ENCODE data around the gene ZNF444. TPM values are rescaled to one million over a fixed set of nuclear protein-coding genes. Genes with fewer than 3 reads are reported as not detected.
A peak's percentile ranks its signal among the peaks of the same experiment; 100 is the strongest.

Gene ZNF444
- total RNA-seq, 1 donor from 2014 or later = 38.7 TPM

- Histone ChIP-seq H3K27me3 (ENCODE audit: low read depth) (no peaks in the 10 kb centered on the region), H3K36me3 (peaks cover 2% of the 10 kb centered on the region), H3K4me1 (peaks cover 84% of the 10 kb centered on the region), H3K9me3 (no peaks in the 10 kb centered on the region), H3K27ac (no peak overlapping the region), H3K4me3 (no peak overlapping the region)
- DNase-seq = peak; percentile 39
- intact Hi-C loops (cut with DNase I) = no loop called here
- ATAC-seq = no peak
- TF ChIP-seq CTCF (IDR thresholded peaks at IDR 0.05) = no peak
Observed at GRCh38 chr19:56113074-56113632, 27.9 kb upstream of the ZNF444 start.

GRCh38 chr19:56114051-56114777, 26.9 kb upstream of the ZNF444 start:
- no peak for ATAC-seq
- H3K27ac ChIP-seq = peak overlapping the region; percentile 25
- no peaks in the 10 kb centered on the region for H3K27me3 ChIP-seq (ENCODE audit: low read depth)
- no peaks in the 10 kb centered on the region for H3K9me3 ChIP-seq
- peak; percentile 45 for DNase-seq
- intact Hi-C loops (cut with DNase I) = no loop called here
- no peak overlapping the region for H3K4me3 ChIP-seq
- H3K36me3 ChIP-seq = peaks cover 3% of the 10 kb centered on the region
- H3K4me1 ChIP-seq = peaks cover 85% of the 10 kb centered on the region
- no peak for TF ChIP-seq CTCF (IDR thresholded peaks at IDR 0.05)

- Histone ChIP-seq H3K4me1 (peaks cover 85% of the 10 kb centered on the region), H3K4me3 (no peak overlapping the region), H3K36me3 (peaks cover 3% of the 10 kb centered on the region), H3K27me3 (ENCODE audit: low read depth) (no peaks in the 10 kb centered on the region), H3K9me3 (no peaks in the 10 kb centered on the region), H3K27ac (peak overlapping the region; percentile 25)
- no peak for TF ChIP-seq CTCF (IDR thresholded peaks at IDR 0.05)
- intact Hi-C loops (cut with DNase I) = no loop called here
- ATAC-seq (no peak), DNase-seq (peak; percentile 35)
Observed at GRCh38 chr19:56114778-56115110, 26.3 kb upstream of the ZNF444 start.

- peak; percentile 30 for DNase-seq
- Histone ChIP-seq H3K4me3 (no peak overlapping the region), H3K4me1 (peaks cover 83% of the 10 kb centered on the region), H3K27me3 (ENCODE audit: low read depth) (no peaks in the 10 kb centered on the region), H3K27ac (no peak overlapping the region), H3K9me3 (no peaks in the 10 kb centered on the region), H3K36me3 (peaks cover 3% of the 10 kb centered on the region)
- ATAC-seq = no peak
- intact Hi-C loops (cut with DNase I) = no loop called here
- TF ChIP-seq CTCF (IDR thresholded peaks at IDR 0.05) = no peak
Observed at GRCh38 chr19:56115490-56115889, 25.6 kb upstream of the ZNF444 start.

- DNase-seq = peak; percentile 26
- intact Hi-C loops (cut with DNase I) = no loop called here
- Histone ChIP-seq H3K27ac (no peak overlapping the region), H3K27me3 (ENCODE audit: low read depth) (no peaks in the 10 kb centered on the region), H3K9me3 (no peaks in the 10 kb centered on the region), H3K36me3 (peaks cover 3% of the 10 kb centered on the region), H3K4me3 (no peak overlapping the region), H3K4me1 (peaks cover 72% of the 10 kb centered on the region)
- no peak for ATAC-seq
- TF ChIP-seq CTCF (IDR thresholded peaks at IDR 0.05) = no peak
Observed at GRCh38 chr19:56116606-56117005, 24.5 kb upstream of the ZNF444 start.

Data from lower lobe of right lung (tissue), 2 donors.